GM12891 (cell line): ENCODE results near the gene IL32.

Experiments
- DNase-seq: peaks from one replicate; pipeline ENCODE4 v3.0.0; 2011; ENCODE audit warnings: low spot score; ENCODE audit not compliant: insufficient read length
- FAIRE-seq: peaks from 2 replicates; lab custom pipeline; 2011; peaks lifted over from hg19 to GRCh38; lab: Jason Lieb, UNC
- PAX5 ChIP-seq: IDR thresholded peaks from 2 replicates; pipeline ENCODE4 v1.6.1; 2011; ENCODE audit warnings: low read length, moderate library complexity, mild to moderate bottlenecking; ENCODE audit not compliant: insufficient read depth, severe bottlenecking
- POLR2A ChIP-seq: IDR thresholded peaks from 2 replicates; pipeline ENCODE4 v1.6.1; 2011; ENCODE audit warnings: low read depth, low read length, control low read depth
- POLR2AphosphoS5 ChIP-seq: IDR thresholded peaks from 2 replicates; pipeline ENCODE4 v1.6.1; 2011; ENCODE audit warnings: low read depth, low read length, control low read depth
- POU2F2 ChIP-seq: IDR thresholded peaks from 2 replicates; pipeline ENCODE4 v1.6.1; 2011; ENCODE audit warnings: low read depth, mild to moderate bottlenecking, control low read depth, low read length, moderate library complexity
- SPI1 ChIP-seq: IDR thresholded peaks from 2 replicates; pipeline ENCODE4 v1.6.1; 2011; ENCODE audit warnings: low read depth, low read length, control low read depth
- TAF1 ChIP-seq: IDR thresholded peaks from 2 replicates; pipeline ENCODE4 v1.6.1; 2011; ENCODE audit warnings: low read depth, low read length, control low read depth

Gene IL32

DNA sequence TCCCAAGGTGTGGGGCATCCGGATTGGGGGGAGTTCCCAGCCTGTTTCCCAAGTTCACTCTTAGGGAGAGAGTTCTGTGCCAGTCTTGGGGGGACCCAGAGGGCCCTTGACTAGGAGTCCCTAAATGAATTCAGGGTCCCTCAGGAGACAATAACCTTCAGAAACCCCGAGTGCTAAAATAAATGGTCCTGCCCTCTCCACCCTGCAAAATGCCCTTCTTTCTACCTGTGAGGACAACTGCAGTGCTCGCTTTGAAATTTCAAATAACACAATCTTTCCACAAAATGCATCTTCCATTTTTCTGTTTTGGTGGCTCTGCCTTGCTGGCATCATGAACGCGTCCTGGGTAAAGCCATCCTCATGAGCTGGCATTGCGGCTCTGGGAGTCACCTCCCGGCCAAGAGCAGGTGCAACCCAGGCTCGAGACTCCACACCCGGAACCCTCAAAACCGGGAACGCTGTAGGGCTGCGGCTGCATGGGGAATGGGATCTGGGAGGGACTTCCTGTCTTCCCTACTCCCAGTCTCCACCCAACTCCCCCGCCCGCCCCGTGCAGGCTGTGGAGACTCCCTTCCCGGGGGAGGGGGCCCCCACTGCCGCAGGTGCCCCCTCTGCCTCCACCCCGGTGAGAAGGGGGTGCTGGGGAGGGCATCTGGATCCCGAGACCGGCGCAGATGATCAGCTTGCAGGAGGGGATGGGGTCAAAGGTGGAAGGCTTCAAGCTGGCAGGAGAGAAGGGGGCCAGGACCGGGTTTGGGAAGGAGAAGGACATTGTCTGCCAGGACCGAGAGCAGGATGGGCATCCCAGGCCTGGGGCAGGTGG is 46.8 kb downstream of the IL32 start, which contains the start of gene ZNF205:
Gene ZNF205 (plus strand): TSS at position 529 of the 823 bp plus-strand sequence. CDS start 845 bp downstream, outside the sequence.
- DNase-seq (no peak), FAIRE-seq (no peak)

DNA sequence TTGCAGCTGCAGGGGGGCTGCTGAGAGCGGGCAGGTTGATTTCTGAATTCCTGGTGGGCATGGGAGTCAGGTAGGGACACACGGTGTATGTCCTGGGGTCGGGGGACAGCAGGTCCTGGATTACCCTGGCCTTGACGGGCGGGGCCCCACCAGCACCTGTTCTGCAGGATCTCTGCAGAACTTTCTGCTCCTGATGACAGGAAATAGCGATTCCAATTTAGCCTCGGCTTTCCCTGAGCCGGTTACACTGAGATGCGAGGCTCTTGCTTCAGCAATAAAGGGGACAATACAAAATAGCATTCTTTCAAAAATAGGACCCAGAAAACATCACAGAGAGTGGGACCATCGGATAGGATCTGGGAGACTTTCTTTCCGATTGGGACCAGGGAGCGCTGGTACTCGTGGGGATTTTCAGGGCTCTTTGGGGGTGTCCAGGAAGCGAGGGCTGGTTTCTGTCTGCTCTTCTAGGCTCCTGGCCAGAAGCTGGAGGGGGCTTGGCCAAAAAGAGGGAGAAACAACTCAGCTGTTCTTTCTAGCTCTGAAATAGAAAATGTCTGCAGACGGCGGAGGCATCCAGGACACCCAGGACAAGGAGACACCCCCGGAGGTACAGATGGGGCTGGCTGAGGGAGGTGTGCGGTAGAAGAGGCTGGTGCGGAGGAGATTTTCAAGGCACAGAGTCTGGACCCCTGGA is 47.6 kb downstream of the IL32 start:
- DNase-seq (no peak), FAIRE-seq (no peak)
- TF ChIP-seq POLR2AphosphoS5 (no peak), TAF1 (no peak), POU2F2 (no peak), SPI1 (no peak), POLR2A (no peak), PAX5 (no peak)

More for the DNA sequence above, 46.8 kb downstream of the IL32 start, which contains the start of gene ZNF205:
- TF ChIP-seq SPI1 (no peak), POU2F2 (no peak), PAX5 (no peak), POLR2A (no peak), TAF1 (no peak), POLR2AphosphoS5 (no peak)

DNA sequence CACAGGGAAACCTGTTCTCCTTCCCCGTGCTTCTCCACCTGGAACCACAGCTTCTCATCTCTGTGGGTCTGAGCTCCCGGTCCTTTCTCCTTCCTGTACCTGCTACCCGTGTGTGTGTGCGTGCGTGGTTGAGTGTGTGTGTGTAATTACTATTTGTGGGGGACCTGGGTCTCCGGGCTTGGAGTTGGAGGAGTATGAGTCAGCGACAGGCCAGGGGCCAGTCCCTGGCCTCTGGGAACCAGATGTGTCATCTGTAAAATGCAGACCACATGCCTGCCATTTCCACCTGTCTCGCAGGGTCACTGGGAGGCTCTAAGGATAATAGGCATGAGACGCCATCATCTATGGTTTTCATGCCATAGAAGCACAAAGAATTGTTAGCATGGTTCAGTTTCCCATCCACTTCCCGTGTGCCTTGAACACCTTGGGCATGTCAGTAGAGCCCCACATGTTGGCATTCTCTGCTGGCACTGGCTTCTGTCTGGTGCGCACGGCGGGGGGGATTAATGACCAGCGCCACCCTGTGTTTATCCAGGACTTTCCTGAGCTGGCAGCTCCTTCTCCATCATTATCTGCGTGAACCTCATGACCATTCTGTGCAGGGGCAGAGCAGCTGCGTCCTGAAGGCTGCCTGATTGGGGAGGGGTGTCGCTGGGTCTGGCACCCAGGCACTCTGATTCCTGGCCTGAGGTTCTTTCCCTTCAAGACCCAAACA is 48.5 kb downstream of the IL32 start:
- FAIRE-seq (no peak), DNase-seq (no peak)
- TF ChIP-seq POLR2AphosphoS5 = no peak
- TF ChIP-seq PAX5 = no peak

DNA sequence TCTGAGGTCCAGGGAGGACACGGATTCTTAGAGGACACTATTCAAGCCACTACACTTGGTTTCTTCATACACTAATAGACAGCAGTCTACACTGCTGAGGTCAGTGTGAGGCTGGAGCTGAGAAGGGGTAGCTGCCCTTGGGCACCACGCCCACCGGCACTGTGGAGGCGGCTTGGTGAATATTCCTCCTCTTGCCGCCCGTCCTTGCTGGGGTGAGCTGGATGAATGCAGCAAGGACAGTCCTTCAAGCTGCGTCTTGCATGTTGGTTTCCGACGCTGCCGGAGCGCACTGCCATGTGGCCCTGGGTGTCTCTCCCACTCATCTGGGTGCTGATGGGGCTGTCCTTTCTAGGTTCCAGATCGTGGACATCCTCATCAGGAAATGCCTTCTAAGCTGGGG is 49.6 kb downstream of the IL32 start:
- no peak for TF ChIP-seq SPI1
- no peak for TF ChIP-seq POLR2AphosphoS5
- TF ChIP-seq PAX5 = no peak
- no peak for TF ChIP-seq TAF1
- no peak for TF ChIP-seq POLR2A
- no peak for TF ChIP-seq POU2F2
- FAIRE-seq = no peak
- DNase-seq = no peak

DNA sequence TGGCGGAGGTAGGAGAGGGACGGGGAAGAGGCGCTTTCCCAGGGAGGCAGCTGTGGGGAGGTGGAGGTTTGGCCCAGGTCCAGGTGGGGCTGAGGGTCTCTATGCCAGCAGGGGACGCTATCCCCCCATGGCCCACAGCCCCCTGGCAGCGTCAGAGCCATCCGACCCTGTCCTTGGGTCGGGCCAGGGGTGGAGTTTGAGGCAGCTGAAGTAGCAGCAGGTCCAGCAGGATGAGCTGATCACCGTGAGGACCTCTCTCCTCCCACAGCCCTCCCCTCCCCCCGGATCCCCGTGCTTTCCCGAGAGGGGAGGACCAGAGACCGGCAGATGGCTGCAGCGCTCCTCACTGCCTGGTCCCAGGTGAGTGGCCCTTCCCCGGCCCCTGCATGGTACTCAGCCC is 50.1 kb downstream of the IL32 start:
- FAIRE-seq = no peak
- no peak for TF ChIP-seq POLR2A
- TF ChIP-seq SPI1 = no peak
- no peak for TF ChIP-seq POU2F2
- no peak for TF ChIP-seq TAF1
- TF ChIP-seq PAX5 = no peak
- DNase-seq = no peak

DNA sequence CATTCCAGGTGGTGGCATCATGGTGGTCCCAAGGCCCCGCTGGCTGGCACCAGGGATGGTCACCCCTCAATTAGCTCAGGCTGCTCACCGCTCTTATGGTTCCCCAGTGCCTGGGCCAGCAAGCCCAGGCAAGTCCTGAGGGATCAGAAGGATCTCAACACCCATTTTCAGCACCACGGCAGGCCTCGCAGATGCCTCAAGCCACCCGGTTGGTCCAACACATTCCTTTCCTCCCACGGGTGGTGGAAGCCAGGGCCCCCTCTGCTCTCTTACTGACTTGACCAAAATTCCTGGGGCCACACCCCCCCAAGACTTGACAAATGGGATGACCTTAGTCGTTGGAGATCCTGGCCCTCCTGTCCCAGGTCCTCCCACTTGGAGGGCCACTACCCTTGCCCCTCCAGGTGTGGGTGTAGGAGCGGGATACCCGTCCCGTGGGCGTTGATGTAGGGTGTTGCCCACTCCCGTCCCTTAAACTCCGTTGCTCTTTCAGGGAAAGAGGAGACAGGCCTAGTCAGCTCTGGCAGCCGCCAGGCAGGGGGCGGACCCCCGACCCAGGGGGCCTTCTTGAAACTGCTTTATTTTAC is 52.9 kb downstream of the IL32 start:
- FAIRE-seq (no peak), DNase-seq (no peak)
- no peak for TF ChIP-seq SPI1
- TF ChIP-seq POLR2A = no peak
- no peak for TF ChIP-seq PAX5
- no peak for TF ChIP-seq TAF1
- TF ChIP-seq POLR2AphosphoS5 = no peak
- TF ChIP-seq POU2F2 = no peak

DNA sequence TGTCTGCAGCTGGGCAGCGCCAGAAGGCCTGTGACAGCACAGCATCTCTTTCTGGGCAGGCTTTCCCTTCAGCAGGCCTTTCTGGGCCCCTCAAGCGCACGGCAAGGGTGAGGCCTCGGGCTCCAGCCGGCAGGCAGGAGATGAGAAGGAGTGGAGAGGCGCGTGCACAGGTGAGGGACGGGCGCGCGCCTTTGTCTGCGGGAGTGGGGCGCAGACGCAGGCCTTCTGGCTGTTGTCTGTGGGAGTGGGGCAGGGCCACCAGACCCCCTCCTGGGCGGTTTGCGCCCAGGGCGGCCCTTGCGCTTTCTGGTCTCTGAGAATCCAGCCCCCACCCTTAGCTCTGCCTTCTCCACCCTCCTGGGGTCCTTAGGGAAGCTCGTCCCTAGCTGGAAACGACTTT is 53.4 kb downstream of the IL32 start:
- FAIRE-seq = no peak
- TF ChIP-seq POU2F2 (no peak), POLR2AphosphoS5 (no peak)
- no peak for DNase-seq
